Urothelium cell line (cell line): ENCODE data around the gene ZNF778.

ENCODE experiments used
- DNase-seq: peaks from one replicate; pipeline ENCODE4 v3.0.0; 2011; ENCODE audit warnings: low spot score, mixed read lengths
- FAIRE-seq: peaks from 2 replicates; lab custom pipeline; 2011; peaks lifted over from hg19 to GRCh38; lab: Jason Lieb, UNC

ZNF778 gene

GRCh38 chr16:89217388-89218191 lies at the start of gene ZNF778:
ZNF778 (plus strand) TSS chr16:89217703; CDS start chr16:89221128, 3,425 bp downstream.
- peak; percentile 9 for FAIRE-seq
- peak; percentile 92 for DNase-seq

DNA sequence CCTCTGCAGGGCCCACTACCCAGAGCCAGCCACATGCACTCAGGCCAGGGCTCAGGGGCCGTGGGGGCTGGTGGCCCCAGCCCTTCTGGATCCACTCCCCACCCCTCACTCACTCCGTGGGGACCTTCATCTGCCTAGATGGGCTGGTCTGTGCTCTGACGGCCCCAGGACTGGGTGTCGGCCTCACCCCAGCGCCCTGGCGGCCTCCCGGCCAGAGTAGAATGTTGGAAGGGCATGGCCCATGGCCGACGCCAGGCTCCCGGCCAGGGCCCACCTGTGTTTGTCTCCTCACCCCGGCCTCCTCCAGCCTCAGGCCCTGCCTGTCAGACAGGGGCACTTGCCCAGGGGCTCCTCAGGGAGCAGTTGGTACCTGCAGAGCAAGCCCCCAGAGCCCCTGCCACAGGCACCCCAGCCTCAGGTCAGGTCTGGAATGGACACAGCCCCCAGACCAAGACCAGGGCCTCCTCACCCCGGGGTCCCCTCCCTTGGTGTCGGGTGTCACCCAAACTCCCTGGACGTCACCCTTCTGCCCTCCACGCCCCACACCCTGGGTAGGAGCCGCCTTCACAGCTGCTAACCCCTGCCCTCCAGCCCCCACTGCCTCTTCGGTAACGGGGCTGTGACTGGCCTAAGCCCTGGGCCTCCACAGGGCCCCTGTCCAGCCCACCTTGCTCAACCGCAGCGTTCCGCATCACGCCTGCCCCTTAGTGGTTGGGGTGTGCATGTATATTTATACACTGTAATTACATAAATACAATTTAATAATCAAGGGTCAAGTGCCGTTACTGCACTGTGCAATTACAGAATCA lies 48.9 kb upstream of the ZNF778 start:
- DNase-seq (no peak), FAIRE-seq (no peak)

GRCh38 chr16:89169778-89170177 lies 47.7 kb upstream of the ZNF778 start:
- DNase-seq: no peak
- FAIRE-seq: no peak

- DNase-seq (no peak), FAIRE-seq (peak; percentile 23)
These were observed 46.9 kb upstream of the ZNF778 start for GRCh38 chr16:89170346-89171215.

DNA sequence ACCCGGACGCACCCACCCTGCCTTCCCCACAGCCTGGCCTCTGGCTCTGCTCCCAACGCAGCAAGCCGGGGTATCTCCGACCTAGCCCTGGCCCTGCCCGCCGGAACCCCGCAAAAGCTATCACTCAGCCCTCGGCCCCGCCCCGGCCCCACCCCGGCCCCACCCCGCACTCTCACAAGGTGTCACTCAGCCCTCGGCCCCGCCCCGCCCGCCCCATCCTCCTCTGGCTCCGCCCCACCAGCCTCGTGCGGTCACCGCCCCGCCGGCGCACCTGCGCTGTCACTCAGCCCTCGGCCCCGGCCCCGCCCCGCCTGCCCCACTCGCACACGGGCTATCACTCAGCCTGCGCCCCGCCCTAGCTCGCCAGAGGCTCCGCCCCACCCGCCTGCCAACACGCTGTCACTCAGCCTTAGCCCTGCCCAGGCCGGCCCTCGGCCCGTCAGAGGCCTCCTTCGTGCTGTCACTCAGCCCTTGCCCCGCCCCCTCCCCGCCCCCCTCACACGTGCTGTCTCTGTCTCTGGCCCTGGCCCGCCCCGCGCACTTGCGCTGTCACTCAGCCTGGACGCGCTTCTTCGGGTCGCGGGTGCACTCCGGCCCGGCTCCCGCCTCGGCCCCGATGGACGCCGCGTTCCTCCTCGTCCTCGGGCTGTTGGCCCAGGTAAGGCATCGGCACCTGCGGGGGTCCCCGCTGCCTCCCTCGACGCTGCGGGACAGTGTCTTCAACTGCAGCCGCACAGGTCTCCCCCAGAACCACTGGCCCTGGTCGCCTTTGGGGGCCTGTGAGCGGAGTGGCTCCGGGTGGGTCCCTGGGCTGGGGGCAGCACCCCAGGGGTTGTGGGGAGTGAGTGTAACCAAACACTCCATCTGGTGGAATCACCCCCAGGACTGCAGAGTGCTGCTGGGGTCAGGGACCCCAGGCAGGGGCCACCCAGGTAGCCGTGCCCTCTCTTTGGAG lies 46.0 kb upstream of the ZNF778 start, which contains the start of gene CDH15:
CDH15 (plus strand) TSS at position 533 of the 955 bp plus-strand sequence; CDS start at position 617, 84 bp downstream.
- FAIRE-seq: peak; percentile 89
- DNase-seq: peak; percentile 97

GRCh38 chr16:89172171-89172527 lies 45.4 kb upstream of the ZNF778 start:
- FAIRE-seq (no peak), DNase-seq (no peak)

DNA sequence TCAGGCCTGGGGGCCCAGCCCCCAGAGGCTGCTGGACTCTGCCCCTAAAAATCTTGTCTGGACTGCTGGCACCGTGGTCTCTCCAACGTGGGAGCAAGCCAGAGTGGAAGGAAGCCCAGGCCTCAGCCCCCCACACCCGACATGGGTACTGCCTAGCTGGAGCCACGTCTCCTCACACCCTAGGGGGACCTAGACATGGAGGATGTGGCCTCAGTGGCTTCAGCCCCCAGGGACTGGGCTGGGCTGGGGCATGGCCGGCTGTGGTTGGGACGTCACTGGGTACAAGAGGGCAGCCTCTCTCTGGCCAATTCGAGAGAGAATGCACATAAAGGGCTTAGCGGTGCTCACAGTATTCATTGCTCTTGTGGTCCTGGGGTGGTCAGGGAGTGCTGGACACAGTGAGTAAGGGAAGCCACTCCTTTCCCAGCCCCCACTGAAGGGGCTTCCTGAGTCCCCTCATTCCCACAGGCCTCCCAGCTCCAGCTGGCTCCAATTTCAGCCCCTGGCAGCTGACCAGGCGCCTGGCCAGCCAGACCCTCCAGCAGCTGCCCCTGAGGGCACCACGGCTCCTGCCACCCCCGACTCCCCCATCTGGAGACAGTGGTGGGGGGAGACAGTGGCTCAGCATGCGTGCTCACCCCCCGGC lies 44.9 kb upstream of the ZNF778 start:
- FAIRE-seq (no peak), DNase-seq (no peak)

- DNase-seq (no peak), FAIRE-seq (no peak)
These were observed 44.2 kb upstream of the ZNF778 start for GRCh38 chr16:89173174-89173921.

- FAIRE-seq (no peak), DNase-seq (no peak)
These were observed 43.3 kb upstream of the ZNF778 start for GRCh38 chr16:89174055-89174827.

GRCh38 chr16:89174877-89175276 lies 42.6 kb upstream of the ZNF778 start:
- FAIRE-seq (no peak), DNase-seq (no peak)

GRCh38 chr16:89175280-89176146 lies 42.0 kb upstream of the ZNF778 start:
- DNase-seq: no peak
- no peak for FAIRE-seq

- no peak for DNase-seq
These were observed 41.3 kb upstream of the ZNF778 start for GRCh38 chr16:89176147-89176690.

GRCh38 chr16:89176717-89177116 lies 40.8 kb upstream of the ZNF778 start:
- FAIRE-seq (no peak), DNase-seq (no peak)

More at GRCh38 chr16:89176147-89176690, 41.3 kb upstream of the ZNF778 start:
- FAIRE-seq: no peak

DNA sequence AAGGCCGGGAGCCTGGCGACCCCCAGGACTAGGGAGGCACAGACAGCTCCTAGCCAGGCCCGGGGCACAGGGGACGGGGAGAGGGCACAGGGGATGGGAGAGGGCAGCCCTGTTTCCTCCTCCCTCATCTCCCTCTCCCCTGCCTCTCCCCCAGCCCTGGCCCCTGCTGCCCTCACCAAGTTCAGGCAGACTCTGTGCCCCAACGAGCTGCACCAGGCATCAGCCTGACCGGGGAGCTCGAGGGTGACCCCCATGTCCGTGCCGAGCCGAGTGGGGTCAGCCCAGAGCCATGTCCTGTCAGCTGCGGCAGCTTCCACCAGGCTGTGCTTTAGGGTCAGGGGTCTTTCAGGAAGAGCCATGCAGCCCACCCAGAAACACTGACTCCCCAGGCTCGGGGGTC lies 40.0 kb upstream of the ZNF778 start:
- FAIRE-seq (no peak), DNase-seq (no peak)

GRCh38 chr16:89178453-89179147 lies 38.9 kb upstream of the ZNF778 start:
- FAIRE-seq: no peak
- no peak for DNase-seq

- no peak for FAIRE-seq
- no peak for DNase-seq
These were observed 38.4 kb upstream of the ZNF778 start for GRCh38 chr16:89179148-89179484.
